ENCODE results near the gene NFIB. TPM values are rescaled to one million over a fixed set of nuclear protein-coding genes. Genes with fewer than 3 reads are reported as not detected.

NFIB gene
- polyA plus RNA-seq, 3 donors: 6.1 to 32.3 (median 16.8) TPM

GRCh38 chr9:14323083-14323971, 9.4 kb upstream of the NFIB start:
- 14 to 25% (median 20%) methylated on average over 17 of the region's 17 CpGs for WGBS, 3 donors
- peak overlapping the region; percentile 56 for H3K27ac ChIP-seq (ENCODE audit: low read depth, low read length)

- H3K27ac ChIP-seq (ENCODE audit: low read depth, low read length): peak overlapping the region; percentile 56
- WGBS, 3 donors: 0 to 1% (median 0%) methylated on average over 83 to 98 of the region's 98 CpGs
These were observed 8.5 kb upstream of the NFIB start for GRCh38 chr9:14322211-14323082.

GRCh38 chr9:14321517-14322130, 7.7 kb upstream of the NFIB start:
- WGBS, 3 donors: 9 to 11% (median 10%) methylated on average over 9 of the region's 9 CpGs
- H3K27ac ChIP-seq (ENCODE audit: low read depth, low read length): no peak overlapping the region

- H3K27ac ChIP-seq (ENCODE audit: low read depth, low read length): no peak overlapping the region
- WGBS, 3 donors: 23 to 37% (median 28%) methylated on average over 14 of the region's 14 CpGs
These were observed 6.6 kb upstream of the NFIB start for GRCh38 chr9:14320271-14321181.

- H3K27ac ChIP-seq (ENCODE audit: low read depth, low read length): no peak overlapping the region
- 34 to 55% (median 35%) methylated on average over 4 of the region's 4 CpGs for WGBS, 3 donors
These were observed 5.1 kb upstream of the NFIB start for GRCh38 chr9:14318934-14319580.

GRCh38 chr9:14318361-14318760, 4.4 kb upstream of the NFIB start:
- 24 to 50% (median 43%) methylated on average over 2 of the region's 2 CpGs for WGBS, 3 donors
- H3K27ac ChIP-seq (ENCODE audit: low read depth, low read length): no peak overlapping the region

GRCh38 chr9:14317667-14318320, 3.9 kb upstream of the NFIB start:
- WGBS, 3 donors: 35 to 52% (median 37%) methylated on average over 4 of the region's 4 CpGs

GRCh38 chr9:14316602-14317300, 2.8 kb upstream of the NFIB start:
- no peak overlapping the region for H3K27ac ChIP-seq (ENCODE audit: low read depth, low read length)
- 50 to 56% (median 54%) methylated on average over 8 of the region's 8 CpGs for WGBS, 3 donors

More at GRCh38 chr9:14317667-14318320, 3.9 kb upstream of the NFIB start:
- no peak overlapping the region for H3K27ac ChIP-seq (ENCODE audit: low read depth, low read length)

GRCh38 chr9:14315875-14316601, 2.1 kb upstream of the NFIB start:
- 5 to 9% (median 7%) methylated on average over 40 to 42 of the region's 42 CpGs for WGBS, 3 donors
- peak overlapping the region; percentile 19 for H3K27ac ChIP-seq (ENCODE audit: low read depth, low read length)

- H3K27ac ChIP-seq (ENCODE audit: low read depth, low read length): peak overlapping the region; percentile 19
- 0 to 1% (median 0%) methylated on average over 69 to 109 of the region's 109 CpGs for WGBS, 3 donors
These were observed 1.3 kb upstream of the NFIB start for GRCh38 chr9:14314929-14315874.

GRCh38 chr9:14314424-14314928, 535 bp upstream of the NFIB start:
- peak overlapping the region; percentile 66 for H3K27ac ChIP-seq (ENCODE audit: low read depth, low read length)
- 0 to 1% (median 1%) methylated on average over 21 of the region's 21 CpGs for WGBS, 3 donors

- peak overlapping the region; percentile 71 for H3K27ac ChIP-seq (ENCODE audit: low read depth, low read length)
- WGBS, 3 donors: 0 to 1% (median 0%) methylated on average over 33 of the region's 33 CpGs
These were observed 482 bp downstream of the NFIB start for GRCh38 chr9:14313378-14313940.

GRCh38 chr9:14312719-14313377, 1.1 kb downstream of the NFIB start:
- H3K27ac ChIP-seq (ENCODE audit: low read depth, low read length): no peak overlapping the region
- WGBS, 3 donors: 0 to 2% (median 1%) methylated on average over 55 to 56 of the region's 56 CpGs
